Nephron (organoid): ENCODE results near the gene NUP35.
"Not testable (repeated sequence)": the region's sequence is repeated elsewhere in the genome, so short reads cannot be mapped to it uniquely, and the experiment has no call there.

Source experiments
- H3K27ac Mint-ChIP-seq, 3 experiments: 2 replicates each; pipeline ENCODE4 v1.8.0; 2020; ENCODE audit warnings: mixed read lengths in 3 of 3, mild to moderate bottlenecking in 2 of 3, moderate library complexity in 1 of 3
- H3K27me3 Mint-ChIP-seq: 2 replicates; pipeline ENCODE4 v1.8.0; 2021; ENCODE audit warnings: low read depth, mild to moderate bottlenecking, moderate library complexity, mixed read lengths
- H3K36me3 Mint-ChIP-seq: 2 replicates; pipeline ENCODE4 v1.8.0; 2020; ENCODE audit warnings: low read depth, mixed read lengths
- H3K4me1 Mint-ChIP-seq: 2 replicates; pipeline ENCODE4 v1.8.0; 2020; ENCODE audit warnings: mixed read lengths
- H3K4me3 Mint-ChIP-seq, 3 experiments: 2 replicates each; pipeline ENCODE4 v1.8.0; 2020; ENCODE audit warnings: mild to moderate bottlenecking in 3 of 3, mixed read lengths in 3 of 3, moderate library complexity in 2 of 3
- H3K9me3 Mint-ChIP-seq: 2 replicates; pipeline ENCODE4 v1.8.0; 2020; ENCODE audit warnings: mixed read lengths
- CTCF ChIP-seq, 3 experiments: fragments of 200-600 bp; sonication (generic); IDR thresholded peaks; one replicate each; pipeline ENCODE4 v1.5.0; 2021; ENCODE audit warnings: antibody characterized with exemption in 3 of 3; ENCODE audit not compliant: unreplicated experiment in 3 of 3

Gene NUP35

GRCh38 chr2:183149489-183149888 lies 25.2 kb downstream of the NUP35 start:
- peaks cover 5% of the 10 kb centered on the region for H3K4me1 Mint-ChIP-seq
- H3K9me3 Mint-ChIP-seq, result no peaks in the 10 kb centered on the region
- H3K27me3 Mint-ChIP-seq, result no peaks in the 10 kb centered on the region
- peaks cover 88% of the 10 kb centered on the region for H3K36me3 Mint-ChIP-seq
- no peak for TF ChIP-seq CTCF (IDR thresholded peaks at IDR 0.05; ENCODE audit: unreplicated experiment in 3 of 3)
- no peak overlapping the region for H3K27ac Mint-ChIP-seq
- no peak overlapping the region for H3K4me3 Mint-ChIP-seq

- not testable (repeated sequence) for H3K27ac Mint-ChIP-seq, H3K27me3 Mint-ChIP-seq, H3K4me1 Mint-ChIP-seq, H3K4me3 Mint-ChIP-seq, H3K9me3 Mint-ChIP-seq
- H3K36me3 Mint-ChIP-seq, result peaks cover 80% of the 10 kb centered on the region
These were observed 28.0 kb downstream of the NUP35 start for GRCh38 chr2:183152280-183152679.

DNA sequence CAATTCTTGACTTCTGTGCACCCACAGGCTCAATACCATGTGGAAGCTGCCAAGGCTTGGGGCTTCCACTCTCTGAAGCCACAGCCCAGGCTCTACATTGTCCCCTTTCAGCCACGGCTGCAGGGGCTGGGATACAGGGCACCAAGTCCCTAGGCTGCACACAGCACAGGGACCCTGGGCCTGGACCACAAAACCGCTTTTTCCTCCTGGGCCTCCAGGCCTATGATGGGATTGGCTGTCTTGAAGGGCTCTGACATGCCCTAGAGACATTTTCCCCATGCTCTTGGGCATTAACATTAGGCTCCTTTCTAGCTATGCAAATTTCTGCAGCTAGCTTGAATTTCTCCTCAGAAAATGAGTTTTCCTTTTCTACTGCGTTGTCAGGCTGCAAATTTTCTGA lies 29.7 kb downstream of the NUP35 start:
- Mint-ChIP-seq H3K4me3 (no peak overlapping the region), H3K4me1 (peaks cover 5% of the 10 kb centered on the region), H3K9me3 (no peaks in the 10 kb centered on the region), H3K27ac (no peak overlapping the region), H3K36me3 (peaks cover 71% of the 10 kb centered on the region), H3K27me3 (no peaks in the 10 kb centered on the region)
- no peak for TF ChIP-seq CTCF (IDR thresholded peaks at IDR 0.05; ENCODE audit: unreplicated experiment in 3 of 3)

GRCh38 chr2:183154772-183155171 lies 30.5 kb downstream of the NUP35 start:
- peaks cover 75% of the 10 kb centered on the region for H3K36me3 Mint-ChIP-seq
- not testable (repeated sequence) for H3K4me3 Mint-ChIP-seq, H3K27ac Mint-ChIP-seq, H3K9me3 Mint-ChIP-seq, H3K27me3 Mint-ChIP-seq, H3K4me1 Mint-ChIP-seq

- TF ChIP-seq CTCF (IDR thresholded peaks at IDR 0.05; ENCODE audit: unreplicated experiment in 3 of 3), result no peak
- H3K36me3 Mint-ChIP-seq, result peaks cover 69% of the 10 kb centered on the region
- H3K9me3 Mint-ChIP-seq, result no peaks in the 10 kb centered on the region
- H3K4me1 Mint-ChIP-seq, result no peaks in the 10 kb centered on the region
- H3K4me3 Mint-ChIP-seq, result no peak overlapping the region
- no peak overlapping the region for H3K27ac Mint-ChIP-seq
- H3K27me3 Mint-ChIP-seq, result no peaks in the 10 kb centered on the region
These were observed 32.9 kb downstream of the NUP35 start for GRCh38 chr2:183157131-183157530.

GRCh38 chr2:183162362-183162761 lies 38.1 kb downstream of the NUP35 start:
- peaks cover 17% of the 10 kb centered on the region for H3K9me3 Mint-ChIP-seq
- H3K4me1 Mint-ChIP-seq, result no peaks in the 10 kb centered on the region
- H3K27ac Mint-ChIP-seq, result no peak overlapping the region
- TF ChIP-seq CTCF (IDR thresholded peaks at IDR 0.05; ENCODE audit: unreplicated experiment in 3 of 3), result no peak
- H3K27me3 Mint-ChIP-seq, result no peaks in the 10 kb centered on the region
- H3K36me3 Mint-ChIP-seq, result peaks cover 73% of the 10 kb centered on the region
- H3K4me3 Mint-ChIP-seq, result no peak overlapping the region

DNA sequence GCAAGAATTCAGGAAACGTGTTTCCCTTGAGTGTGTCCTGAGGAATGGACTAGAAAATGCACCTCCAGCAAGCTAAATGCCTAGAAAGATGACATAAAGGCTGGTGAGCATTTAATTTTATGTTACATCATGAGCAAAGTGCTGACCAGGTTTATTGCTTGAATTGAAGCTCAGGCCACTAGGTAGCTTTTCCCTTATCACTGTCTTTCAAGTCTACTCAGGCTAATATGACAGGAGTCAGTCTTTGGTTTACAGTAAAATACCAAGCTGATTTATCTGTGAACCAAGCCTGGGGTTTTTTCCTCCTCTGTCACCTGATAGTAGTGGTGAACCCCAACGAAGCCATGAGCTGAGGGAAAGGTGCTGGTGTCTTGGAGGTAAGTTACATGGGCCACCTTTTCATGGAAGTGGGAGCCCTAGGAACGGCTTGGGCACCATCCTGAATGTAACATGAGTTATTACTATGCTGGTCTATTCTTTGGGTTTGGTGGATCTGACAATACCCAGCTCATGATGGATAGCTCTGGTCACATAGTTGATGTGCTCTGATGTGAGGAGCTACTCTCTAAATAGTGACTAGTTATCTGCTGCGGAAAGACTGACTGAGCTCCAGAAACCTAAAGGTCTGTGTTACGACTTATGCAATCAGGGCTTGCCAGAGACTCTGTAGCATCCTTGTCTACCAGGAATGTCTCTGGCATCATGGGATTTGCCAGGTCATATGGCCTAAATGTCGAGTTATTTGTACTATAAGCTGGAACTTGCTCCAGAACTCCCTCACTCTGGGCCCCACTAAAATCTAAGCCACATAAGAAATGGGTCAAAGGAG lies 39.8 kb downstream of the NUP35 start:
- peaks cover 81% of the 10 kb centered on the region for H3K36me3 Mint-ChIP-seq
- H3K4me1 Mint-ChIP-seq, result no peaks in the 10 kb centered on the region
- H3K4me3 Mint-ChIP-seq, result no peak overlapping the region
- no peaks in the 10 kb centered on the region for H3K27me3 Mint-ChIP-seq
- TF ChIP-seq CTCF (IDR thresholded peaks at IDR 0.05; ENCODE audit: unreplicated experiment in 3 of 3), result no peak
- H3K27ac Mint-ChIP-seq, result no peak overlapping the region
- peaks cover 17% of the 10 kb centered on the region for H3K9me3 Mint-ChIP-seq
